ENCODE measurements around the gene CCL28.
"Not testable (repeated sequence)": the region's sequence is repeated elsewhere in the genome, so short reads cannot be mapped to it uniquely, and the experiment has no call there.

The CCL28 gene, protein sequence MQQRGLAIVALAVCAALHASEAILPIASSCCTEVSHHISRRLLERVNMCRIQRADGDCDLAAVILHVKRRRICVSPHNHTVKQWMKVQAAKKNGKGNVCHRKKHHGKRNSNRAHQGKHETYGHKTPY

GRCh38 chr5:43412156-43412555 is at the start of gene CCL28:
TSS of gene CCL28 (minus strand) at chr5:43412391. CDS start at chr5:43412316, 75 bp downstream.
- DNase-seq: no peak

GRCh38 chr5:43461066-43461465 is 48.9 kb upstream of the CCL28 start:
- DNase-seq: no peak

DNA sequence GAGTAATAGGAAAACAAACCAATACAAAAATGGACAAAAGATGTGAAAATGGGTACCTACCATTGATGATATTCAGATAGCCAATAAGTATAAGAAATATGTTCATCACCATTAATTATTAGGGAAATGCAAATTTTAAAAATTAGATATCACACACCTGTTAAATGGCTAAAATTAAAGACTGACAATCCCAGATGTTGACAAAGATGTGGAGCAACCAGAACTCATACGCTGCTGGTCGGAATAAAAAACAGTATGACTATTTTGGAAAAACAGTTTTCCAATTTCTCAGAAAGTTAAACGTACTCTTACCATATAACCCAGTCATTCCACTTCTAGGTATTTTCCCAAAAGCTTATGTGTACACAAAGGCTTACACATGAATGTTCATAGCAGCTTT is 44.4 kb upstream of the CCL28 start:
- no peak for DNase-seq

- not testable (repeated sequence) for DNase-seq
Measured at GRCh38 chr5:43441575-43441974, 29.4 kb upstream of the CCL28 start.

- no peak for DNase-seq
Measured at GRCh38 chr5:43437062-43437660, 25.0 kb upstream of the CCL28 start.

- no peak for DNase-seq
Measured at GRCh38 chr5:43433382-43433781, 21.2 kb upstream of the CCL28 start.

DNA sequence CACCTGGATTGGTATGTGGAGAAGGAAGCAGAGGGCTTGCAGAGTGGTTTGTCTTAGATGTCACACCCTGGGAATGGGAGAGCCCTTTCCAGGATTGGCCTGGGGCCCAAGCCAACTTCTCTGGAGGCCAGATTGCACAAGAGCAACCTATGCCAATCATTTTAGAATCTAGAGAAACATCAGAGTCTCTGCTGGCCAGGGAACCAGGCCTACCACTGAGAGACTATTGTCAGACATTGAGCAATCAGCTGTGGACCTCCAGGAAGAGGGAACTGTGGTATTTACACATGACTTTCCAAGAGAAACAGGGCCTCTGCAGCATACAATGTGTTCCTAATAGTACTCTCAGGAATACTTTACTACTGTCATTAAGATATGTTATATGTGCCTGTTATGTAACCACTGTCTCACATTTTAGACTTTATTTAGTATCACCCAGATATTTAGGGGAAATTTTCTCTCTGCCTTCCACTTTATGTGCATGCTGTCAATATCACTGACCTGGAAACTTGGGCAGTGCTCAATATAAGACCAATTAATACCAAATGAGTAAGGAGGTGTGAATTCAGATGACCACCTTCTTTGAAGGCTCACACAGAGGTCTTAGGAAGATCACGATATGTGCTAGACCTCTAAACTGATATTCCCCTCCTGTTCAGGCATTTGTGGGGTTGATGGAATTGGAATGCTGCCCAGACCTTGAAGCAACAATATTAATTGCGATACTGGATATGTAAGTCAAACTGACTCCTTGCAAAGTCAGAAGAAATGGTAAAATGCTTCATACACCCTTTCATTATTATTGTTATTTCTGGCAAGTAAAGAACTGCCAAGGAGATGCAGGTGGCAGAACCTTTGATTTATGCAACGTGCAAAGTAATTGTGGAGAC is 20.5 kb upstream of the CCL28 start:
- DNase-seq: no peak

- DNase-seq: no peak
Measured at GRCh38 chr5:43429706-43430105, 17.5 kb upstream of the CCL28 start.

DNA sequence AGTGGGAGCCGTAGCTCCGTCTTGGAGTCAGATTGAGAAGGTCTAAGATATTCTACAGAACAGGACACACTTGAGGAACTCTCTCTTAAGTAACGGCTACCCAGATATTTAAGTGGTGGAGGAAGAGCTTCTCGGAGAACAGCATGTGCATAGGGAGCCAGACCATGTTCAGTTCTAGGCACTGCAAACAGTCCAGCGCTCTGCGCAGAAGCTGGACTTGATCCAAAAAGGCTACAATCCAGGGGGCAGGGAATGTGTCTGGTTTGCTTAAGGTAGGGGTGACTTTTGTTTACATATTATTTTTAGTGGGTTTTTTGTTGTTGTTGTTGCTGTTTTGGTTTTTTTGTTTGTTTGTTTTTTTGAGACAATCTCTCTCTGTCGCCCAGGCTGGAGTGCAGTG is 16.8 kb upstream of the CCL28 start:
- no peak for DNase-seq

- no peak for DNase-seq
Measured at GRCh38 chr5:43427306-43427705, 15.1 kb upstream of the CCL28 start.

GRCh38 chr5:43425983-43426382 is 13.8 kb upstream of the CCL28 start:
- DNase-seq: no peak

DNA sequence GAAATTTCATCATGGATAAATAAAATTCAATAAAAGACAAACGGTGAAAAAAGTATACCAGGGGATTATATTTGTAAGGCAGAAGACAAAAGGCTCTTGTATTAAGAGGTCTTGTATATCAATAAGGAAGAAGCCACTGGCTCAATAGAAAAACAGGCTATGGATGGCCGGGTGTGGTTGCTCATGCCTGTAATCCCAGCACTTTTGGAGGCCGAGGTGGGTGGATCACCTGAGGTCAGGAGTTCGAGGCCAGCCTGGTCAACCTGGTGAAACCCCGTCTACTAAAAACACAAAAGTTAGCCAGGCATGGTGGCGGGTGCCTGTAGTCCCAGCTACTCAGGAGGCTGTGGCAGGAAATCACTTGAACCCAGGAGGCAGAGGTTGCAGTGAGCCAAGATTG is 10.9 kb upstream of the CCL28 start:
- not testable (repeated sequence) for DNase-seq

DNA sequence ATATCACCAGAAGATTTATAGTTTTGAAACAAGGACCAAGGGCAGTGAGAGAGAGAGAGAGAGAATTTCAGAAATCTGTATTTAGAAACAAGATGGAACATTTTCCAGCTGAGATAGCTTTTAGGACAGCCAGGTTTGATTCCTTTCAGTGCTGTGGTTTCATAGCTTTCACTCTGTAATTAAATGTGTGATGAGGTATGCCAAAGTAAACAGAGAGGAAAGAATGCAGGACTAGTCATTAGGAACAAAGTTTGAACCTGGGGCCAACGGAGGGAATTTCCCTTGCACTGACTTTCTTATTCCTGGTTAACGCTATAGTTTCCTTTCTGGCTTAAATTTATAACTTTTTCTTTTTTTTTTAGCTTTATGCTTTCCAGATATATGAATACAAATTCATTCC is 10.0 kb upstream of the CCL28 start:
- no peak for DNase-seq

- no peak for DNase-seq
Measured at GRCh38 chr5:43421450-43422133, 9.4 kb upstream of the CCL28 start.

DNA sequence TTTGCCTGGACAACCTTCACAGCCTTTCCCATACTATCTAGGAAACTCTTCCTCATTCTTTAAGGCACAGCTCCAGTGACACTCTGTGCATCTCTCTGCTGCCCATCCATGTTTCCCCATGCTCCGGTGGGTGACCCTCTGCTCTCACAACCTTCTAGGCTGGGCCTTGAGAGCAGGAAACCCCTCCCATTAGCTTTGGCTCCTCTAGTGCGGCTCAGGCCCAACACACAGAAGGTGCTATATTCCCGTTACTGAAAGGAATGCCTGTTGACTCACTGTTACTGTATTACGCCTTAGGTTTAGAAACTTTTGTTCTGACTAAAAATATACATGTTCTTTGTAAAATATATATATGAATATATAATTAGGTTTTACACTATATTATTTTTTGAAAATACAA is 8.1 kb upstream of the CCL28 start:
- no peak for DNase-seq

- no peak for DNase-seq
Measured at GRCh38 chr5:43418561-43418960, 6.4 kb upstream of the CCL28 start.

DNA sequence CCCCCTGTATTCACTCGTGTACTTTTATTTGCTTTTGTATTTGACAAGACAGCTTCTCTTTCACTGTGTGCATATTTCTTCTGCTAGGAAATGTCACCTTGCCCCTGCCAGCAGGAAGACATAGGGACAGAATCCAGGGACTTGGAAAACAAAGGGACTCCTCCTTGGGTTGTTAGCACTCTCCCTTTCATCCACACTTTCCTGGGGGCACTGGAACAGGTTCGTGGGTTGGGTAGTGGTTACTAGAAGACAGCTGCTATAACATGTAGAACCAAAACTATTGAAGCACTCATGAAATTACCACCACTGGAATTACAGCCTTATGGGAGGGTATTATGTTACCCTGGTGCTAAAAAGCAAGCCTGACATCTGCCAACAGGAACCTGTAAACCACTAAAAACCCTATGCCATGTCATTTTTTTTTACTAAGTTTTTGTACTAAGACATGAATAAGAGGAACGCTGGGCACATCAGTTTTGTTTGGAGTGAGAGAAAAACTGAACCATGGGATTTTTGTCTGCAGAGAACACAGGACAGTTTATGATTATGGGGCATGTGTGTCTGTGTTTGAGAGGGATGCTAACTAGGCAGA is 4.7 kb upstream of the CCL28 start:
- DNase-seq: no peak

- no peak for DNase-seq
Measured at GRCh38 chr5:43415935-43416802, 4.0 kb upstream of the CCL28 start.

DNA sequence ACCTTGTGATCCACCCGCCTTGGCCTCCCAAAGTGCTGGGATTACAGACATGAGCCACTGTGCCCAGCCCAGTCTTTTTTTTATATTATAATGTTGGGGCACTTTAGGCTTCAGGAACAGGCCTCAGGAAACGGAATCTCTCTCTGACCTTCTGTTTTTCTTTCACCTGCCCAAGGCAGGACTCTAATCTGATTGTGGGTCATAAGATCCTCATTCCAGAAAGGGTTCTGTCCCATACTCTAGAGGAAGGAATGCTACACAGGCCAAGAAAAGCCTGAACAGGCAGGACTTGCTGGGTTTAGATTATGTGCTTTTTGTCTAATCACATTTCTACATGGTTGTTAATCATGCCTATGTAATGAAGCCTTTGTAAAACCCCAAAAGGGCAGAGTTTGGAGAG is 1.8 kb upstream of the CCL28 start:
- DNase-seq: no peak

GRCh38 chr5:43412644-43413043 is 453 bp upstream of the CCL28 start:
- no peak for DNase-seq

GRCh38 chr5:43411495-43411894 is 696 bp downstream of the CCL28 start:
- no peak for DNase-seq

- DNase-seq: no peak
Measured at GRCh38 chr5:43410414-43410813, 1.8 kb downstream of the CCL28 start.
